ENCODE results near the gene TMEM97. TPM values are rescaled to one million over a fixed set of nuclear protein-coding genes. Genes with fewer than 3 reads are reported as not detected.
"Not testable (repeated sequence)": the region's sequence is repeated elsewhere in the genome, so short reads cannot be mapped to it uniquely, and the experiment has no call there.

TMEM97 gene
- total RNA-seq, 1 donor from 2014 or later: 60.5 TPM

DNA sequence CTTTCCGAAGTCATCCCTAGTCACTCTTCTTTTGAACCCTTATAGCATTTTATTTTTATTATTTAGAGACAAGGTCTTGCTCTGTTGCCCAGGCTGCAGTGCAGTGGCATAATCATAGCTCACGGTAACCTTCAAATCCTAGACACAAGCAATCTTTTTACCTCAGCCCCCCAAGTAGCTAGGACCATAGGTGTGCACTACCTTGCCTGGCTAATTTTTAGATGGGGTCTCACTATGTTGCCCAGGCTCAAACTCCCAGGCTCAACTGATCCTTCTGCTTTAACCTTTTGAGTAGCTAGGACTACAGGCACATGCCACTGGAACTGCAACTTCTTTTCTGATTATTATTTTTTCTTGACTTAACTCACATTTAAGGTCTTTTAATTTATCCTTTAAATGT is 33.0 kb upstream of the TMEM97 start:
- Mint-ChIP-seq H3K27me3 (ENCODE audit: unreplicated experiment) (no peaks in the 10 kb centered on the region), H3K4me1 (ENCODE audit: unreplicated experiment) (peaks cover 39% of the 10 kb centered on the region), H3K9me3 (ENCODE audit: unreplicated experiment) (no peaks in the 10 kb centered on the region), H3K36me3 (ENCODE audit: unreplicated experiment) (no peaks in the 10 kb centered on the region), H3K27ac (ENCODE audit: unreplicated experiment) (no peak overlapping the region), H3K4me3 (ENCODE audit: unreplicated experiment) (no peak overlapping the region)
- no peak for TF ChIP-seq CTCF (IDR thresholded peaks at IDR 0.05)
- DNase-seq (ENCODE audit: extremely low spot score, unreplicated experiment): no peak

DNA sequence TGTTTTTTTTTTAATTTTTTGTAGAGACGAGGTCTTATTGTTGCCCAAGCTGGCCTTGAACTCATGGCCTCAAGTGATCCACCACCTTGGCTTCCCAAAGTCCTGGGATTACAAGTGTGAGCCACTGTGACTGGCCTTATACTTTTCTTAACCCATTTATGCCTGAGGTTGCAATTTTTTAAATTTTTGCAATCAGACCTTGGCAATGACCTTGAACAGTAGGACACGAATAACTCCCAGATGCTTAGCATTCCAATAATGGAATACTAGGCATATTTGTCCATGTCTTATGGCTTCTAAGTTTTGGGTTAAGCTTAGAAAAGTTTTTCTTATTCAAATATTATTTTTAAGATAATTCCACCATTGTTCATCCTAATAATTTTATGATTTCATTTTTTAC is 28.3 kb upstream of the TMEM97 start:
- H3K4me3 Mint-ChIP-seq (ENCODE audit: unreplicated experiment): no peak overlapping the region
- H3K36me3 Mint-ChIP-seq (ENCODE audit: unreplicated experiment): no peaks in the 10 kb centered on the region
- no peak for TF ChIP-seq CTCF (IDR thresholded peaks at IDR 0.05)
- peaks cover 32% of the 10 kb centered on the region for H3K4me1 Mint-ChIP-seq (ENCODE audit: unreplicated experiment)
- peak overlapping the region; percentile 71 for H3K27ac Mint-ChIP-seq (ENCODE audit: unreplicated experiment)
- H3K9me3 Mint-ChIP-seq (ENCODE audit: unreplicated experiment): no peaks in the 10 kb centered on the region
- DNase-seq (ENCODE audit: extremely low spot score, unreplicated experiment): no peak
- H3K27me3 Mint-ChIP-seq (ENCODE audit: unreplicated experiment): no peaks in the 10 kb centered on the region

DNA sequence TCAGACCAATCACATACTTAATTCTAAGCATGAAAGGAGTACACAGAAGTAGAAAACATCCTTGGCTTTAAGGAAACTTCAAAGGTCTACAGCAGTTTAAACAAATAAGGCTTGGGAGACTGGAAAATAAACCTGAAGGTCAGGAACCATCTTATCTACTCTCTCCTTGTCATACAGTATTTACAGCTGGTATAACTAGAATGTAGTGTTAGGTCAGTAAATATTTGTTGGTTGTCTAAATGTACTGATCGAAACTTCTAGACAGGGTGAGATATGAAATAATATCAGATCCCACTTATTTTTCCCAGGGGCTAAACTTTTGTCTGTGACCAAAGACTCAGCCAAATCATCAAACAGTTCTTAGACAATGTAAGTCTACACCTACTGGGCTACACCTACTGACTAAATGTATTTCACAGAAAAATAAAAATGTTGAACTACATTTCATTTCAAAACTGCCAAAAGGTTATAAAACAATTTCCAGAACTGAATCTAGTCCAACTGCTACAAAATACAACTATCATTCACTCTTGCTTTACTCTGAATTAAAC is 27.1 kb upstream of the TMEM97 start:
- Mint-ChIP-seq H3K36me3 (ENCODE audit: unreplicated experiment) (no peaks in the 10 kb centered on the region), H3K27ac (ENCODE audit: unreplicated experiment) (no peak overlapping the region), H3K27me3 (ENCODE audit: unreplicated experiment) (no peaks in the 10 kb centered on the region), H3K4me1 (ENCODE audit: unreplicated experiment) (peaks cover 35% of the 10 kb centered on the region), H3K4me3 (ENCODE audit: unreplicated experiment) (no peak overlapping the region), H3K9me3 (ENCODE audit: unreplicated experiment) (no peaks in the 10 kb centered on the region)
- TF ChIP-seq CTCF (IDR thresholded peaks at IDR 0.05): no peak
- DNase-seq (ENCODE audit: extremely low spot score, unreplicated experiment): no peak

DNA sequence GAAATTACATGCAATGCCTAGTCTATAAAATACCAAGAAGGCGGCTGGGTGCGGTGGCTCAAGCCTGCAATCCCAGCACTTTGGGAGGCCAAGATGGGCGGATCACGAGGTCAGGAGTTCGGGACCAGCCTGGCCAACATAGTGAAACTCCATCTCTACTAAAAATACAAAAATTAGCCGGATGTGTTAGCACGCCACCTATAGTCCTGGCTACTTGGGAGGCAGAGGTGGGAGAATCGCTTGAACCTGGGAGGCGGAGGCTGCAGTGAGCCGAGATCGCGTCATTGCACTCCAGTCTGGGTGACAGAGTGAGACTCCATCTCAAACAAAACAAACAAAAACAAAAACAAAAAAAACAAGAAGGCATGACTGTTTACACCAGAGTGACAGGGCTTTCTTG is 26.1 kb upstream of the TMEM97 start:
- not testable (repeated sequence) for DNase-seq (ENCODE audit: extremely low spot score, unreplicated experiment); H3K9me3 Mint-ChIP-seq (ENCODE audit: unreplicated experiment); H3K27ac Mint-ChIP-seq (ENCODE audit: unreplicated experiment); H3K27me3 Mint-ChIP-seq (ENCODE audit: unreplicated experiment); H3K36me3 Mint-ChIP-seq (ENCODE audit: unreplicated experiment); H3K4me3 Mint-ChIP-seq (ENCODE audit: unreplicated experiment)
- H3K4me1 Mint-ChIP-seq (ENCODE audit: unreplicated experiment): peaks cover 31% of the 10 kb centered on the region

- H3K4me3 Mint-ChIP-seq (ENCODE audit: unreplicated experiment): no peak overlapping the region
- H3K27me3 Mint-ChIP-seq (ENCODE audit: unreplicated experiment): no peaks in the 10 kb centered on the region
- no peak overlapping the region for H3K27ac Mint-ChIP-seq (ENCODE audit: unreplicated experiment)
- no peak for TF ChIP-seq CTCF (IDR thresholded peaks at IDR 0.05)
- no peak for DNase-seq (ENCODE audit: extremely low spot score, unreplicated experiment)
- H3K9me3 Mint-ChIP-seq (ENCODE audit: unreplicated experiment): no peaks in the 10 kb centered on the region
- H3K4me1 Mint-ChIP-seq (ENCODE audit: unreplicated experiment): peaks cover 31% of the 10 kb centered on the region
- H3K36me3 Mint-ChIP-seq (ENCODE audit: unreplicated experiment): no peaks in the 10 kb centered on the region
Measured at GRCh38 chr17:28293994-28294393, 25.0 kb upstream of the TMEM97 start.
